ENCODE results near the gene ETS1.

- TF ChIP-seq CTCF (IDR thresholded peaks at IDR 0.05; ENCODE audit: poor library complexity) (no peak), EZH2phosphoT487 (IDR thresholded peaks at IDR 0.05; ENCODE audit: low read depth, severe bottlenecking, unreplicated experiment) (no peak), EZH2 (IDR thresholded peaks at IDR 0.05; ENCODE audit: borderline replicate concordance) (no peak)
Measured at GRCh38 chr11:128563308-128563707, 24.1 kb downstream of the ETS1 start.
